Measurements from ENCODE around the gene TNFRSF6B. TPM values are rescaled to one million over a fixed set of nuclear protein-coding genes. Genes with fewer than 3 reads are reported as not detected.
A peak's percentile ranks its signal among the peaks of the same experiment; 100 is the strongest.

Gene TNFRSF6B
- polyA plus RNA-seq, 2 of the 4 experiments (the other 2 are of a cell fraction) = 0.22 to 0.66 TPM

DNA sequence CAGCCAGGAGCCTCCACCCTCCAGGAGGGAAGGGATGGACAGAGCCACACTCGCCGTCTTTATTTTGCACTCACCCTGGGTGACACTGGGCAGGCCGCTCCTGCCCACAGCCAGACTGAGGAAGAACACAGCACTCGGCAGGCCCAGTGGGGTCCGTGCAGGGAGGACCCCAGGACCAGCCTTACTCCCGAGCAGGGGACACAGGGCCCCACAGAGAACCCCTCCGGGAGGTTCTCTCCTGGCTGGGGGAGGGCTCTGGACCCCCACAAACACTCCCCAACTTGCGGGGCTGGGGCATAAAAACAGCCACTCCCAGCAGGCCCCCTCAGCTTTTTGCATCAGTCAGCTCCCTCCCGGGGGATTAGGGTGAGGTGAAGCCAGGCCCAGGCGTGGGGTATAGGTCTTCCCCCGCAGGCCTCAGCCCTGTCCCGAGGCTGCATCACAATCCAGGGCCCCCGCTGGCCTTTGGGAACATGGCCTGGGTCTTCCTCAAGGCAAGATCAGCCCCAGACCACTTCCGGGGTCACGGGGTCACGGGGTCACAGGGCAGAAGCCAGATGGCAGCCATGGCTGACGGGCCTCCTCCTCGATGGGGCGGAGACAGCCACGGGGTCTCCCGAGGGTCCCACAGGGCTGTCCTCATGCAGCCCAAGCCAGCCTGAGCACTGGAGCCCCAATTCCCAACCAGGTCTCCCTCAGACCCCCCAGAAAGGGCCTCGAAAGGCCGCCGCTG, 3.2 kb downstream of the TNFRSF6B start:
- DNase-seq (ENCODE audit: low read depth in 1 of 2, low spot score in 1 of 2) (no peak), FAIRE-seq (no peak), ATAC-seq (peak; percentile 30 to 43)
- ChIA-PET CTCF (interaction anchor here (1.0 to 1.1 kb wide), 3 partner anchors 12 to 96 kb away, joined by 3 read pairs; partner anchors contain the start of gene LIME1), POLR2A (interaction anchor here (0.7 to 3.0 kb wide), 6 partner anchors 8 to 166 kb away, joined by 3 to 38 read pairs (median 4); partner anchors contain the start of genes ARFRP1, TPD52L2 and ZGPAT)
- peak overlapping the region; percentile 82 for H3K4me2 ChIP-seq
- peaks cover 33% of the 10 kb centered on the region for H3K4me1 ChIP-seq
- TF ChIP-seq ELK1 (IDR thresholded peaks at IDR 0.05; ENCODE audit: low read depth, low read length) (no peak), EHF (CRISPR knock-in tag; IDR thresholded peaks at IDR 0.05) (no peak), JUNB (IDR thresholded peaks at IDR 0.05) (peak; percentile 3; the same call in 1 of the 2 replicates)
- WGBS (ENCODE audit: missing lambda C conversion rate) = 59% methylated on average over 15 of the region's 24 CpGs
- H3K27ac ChIP-seq = peak overlapping the region; percentile 88 to 94
- 0 out of 3 replicates have a peak overlapping the region, but pooled peaks have one; percentile 6 for H3K4me3 ChIP-seq
- H3K9me3 ChIP-seq = no peaks in the 10 kb centered on the region

GRCh38 chr20:63700199-63701050, 4.0 kb downstream of the TNFRSF6B start:
- no peak for ATAC-seq
- no peak overlapping the region; the same call in 2 of the 3 replicates for H3K4me2 ChIP-seq
- peaks cover 33% of the 10 kb centered on the region for H3K4me1 ChIP-seq
- no peak overlapping the region for H3K4me3 ChIP-seq
- POLR2A ChIA-PET = no interaction called here
- 92% methylated on average over 30 of the region's 43 CpGs for WGBS (ENCODE audit: missing lambda C conversion rate)
- TF ChIP-seq ESRRA (IDR thresholded peaks at IDR 0.05; ENCODE audit: borderline replicate concordance, low read length) = no peak
- TF ChIP-seq SREBF2 (IDR thresholded peaks at IDR 0.05) = no peak
- TF ChIP-seq PHF8 (IDR thresholded peaks at IDR 0.05; ENCODE audit: borderline replicate concordance, low read depth) = no peak
- TF ChIP-seq NR3C1 (IDR thresholded peaks at IDR 0.05) = no peak
- TF ChIP-seq, protein P1, sequence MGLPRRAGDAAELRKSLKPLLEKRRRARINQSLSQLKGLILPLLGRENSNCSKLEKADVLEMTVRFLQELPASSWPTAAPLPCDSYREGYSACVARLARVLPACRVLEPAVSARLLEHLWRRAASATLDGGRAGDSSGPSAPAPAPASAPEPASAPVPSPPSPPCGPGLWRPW (IDR thresholded peaks at IDR 0.05) = no peak
- peak overlapping the region; percentile 88 to 94 for H3K27ac ChIP-seq
- CTCF ChIA-PET = no interaction called here
- FAIRE-seq = no peak
- no peak for DNase-seq (ENCODE audit: low read depth in 1 of 2, low spot score in 1 of 2)
- no peaks in the 10 kb centered on the region for H3K9me3 ChIP-seq

DNA sequence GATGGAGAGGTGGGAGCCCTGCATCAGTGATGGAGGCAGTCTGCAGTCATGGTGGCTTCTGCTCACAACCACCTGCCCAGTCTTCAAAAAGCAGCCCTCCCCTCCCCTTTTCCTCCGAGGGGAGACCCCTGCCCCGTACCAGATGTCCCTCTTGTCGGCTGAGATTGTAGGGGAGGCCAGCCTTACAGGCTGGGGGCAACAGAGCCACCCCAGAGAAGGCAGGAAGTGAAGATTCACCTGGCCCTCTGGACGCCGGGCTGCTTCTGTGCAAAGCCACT, 4.5 kb downstream of the TNFRSF6B start:
- ChIA-PET CTCF (no interaction called here), POLR2A (no interaction called here)
- no peak for DNase-seq (ENCODE audit: low read depth in 1 of 2, low spot score in 1 of 2)
- peaks cover 35% of the 10 kb centered on the region for H3K4me1 ChIP-seq
- no peak overlapping the region for H3K4me2 ChIP-seq
- H3K9me3 ChIP-seq = no peaks in the 10 kb centered on the region
- 85% methylated on average over 5 of the region's 5 CpGs for whole genome bisulfite sequencing (ENCODE audit: missing lambda C conversion rate)
- FAIRE-seq = no peak
- ATAC-seq = no peak
- H3K4me3 ChIP-seq = no peak overlapping the region
- H3K27ac ChIP-seq = peak overlapping the region in 1 of 2 experiments; percentile 94; a peak in 3 of 6 replicates
- no peak for TF ChIP-seq FOSB (CRISPR knock-in tag; IDR thresholded peaks at IDR 0.05)
- TF ChIP-seq EP300 (IDR thresholded peaks at IDR 0.05) = no peak
- TF ChIP-seq MAFK (IDR thresholded peaks at IDR 0.05; ENCODE audit: partially characterized antibody) = no peak
- no peak for TF ChIP-seq E2F6 (IDR thresholded peaks at IDR 0.05; ENCODE audit: borderline replicate concordance, low read depth)
- TF ChIP-seq HDAC2 (IDR thresholded peaks at IDR 0.05) = no peak
- TF ChIP-seq MAZ (IDR thresholded peaks at IDR 0.05; ENCODE audit: borderline replicate concordance, low read depth, low read length) = no peak
- no peak for TF ChIP-seq HEYL (CRISPR knock-in tag; IDR thresholded peaks at IDR 0.05)
- no peak for TF ChIP-seq EHMT2 (IDR thresholded peaks at IDR 0.05; ENCODE audit: low read depth)
- TF ChIP-seq CEBPB (IDR thresholded peaks at IDR 0.05) = no peak
- no peak for TF ChIP-seq BCL3 (IDR thresholded peaks at IDR 0.05)
- TF ChIP-seq NFE2L2 (conservative IDR thresholded peaks at IDR 0.05; ENCODE audit: low read length) = no peak
- no peak for TF ChIP-seq KDM5A (IDR thresholded peaks at IDR 0.05)
- TF ChIP-seq ZSCAN20 (CRISPR knock-in tag; IDR thresholded peaks at IDR 0.05) = no peak
- no peak for TF ChIP-seq PHF8 (IDR thresholded peaks at IDR 0.05; ENCODE audit: borderline replicate concordance, low read depth)
- TF ChIP-seq HOXB13 (CRISPR knock-in tag; IDR thresholded peaks at IDR 0.05; ENCODE audit: low read depth) = no peak
- no peak for TF ChIP-seq NR3C1 (IDR thresholded peaks at IDR 0.05)
- no peak for TF ChIP-seq HOXB5 (CRISPR knock-in tag; IDR thresholded peaks at IDR 0.05)
